M059J (cell line): ENCODE results near the gene P2RX6. TPM values are rescaled to one million over a fixed set of nuclear protein-coding genes. Genes with fewer than 3 reads are reported as not detected.
"Not testable (repeated sequence)": the region's sequence is repeated elsewhere in the genome, so short reads cannot be mapped to it uniquely, and the experiment has no call there.

ENCODE experiments used
- DNase-seq: peaks from one replicate; pipeline ENCODE4 v3.0.0-alpha.2; 2012; ENCODE audit warnings: low read depth
- total RNA-seq: library from RNA; depleted of rRNA; stranded (reverse); fragments of >200 nt; shearing (Covaris generic); gene quantifications from 2 replicates; pipeline ENCODE4 v1.2.3, GENCODE V29; 2014

P2RX6 gene
- total RNA-seq, 1 experiment from 2014 or later: 3.6 TPM

DNA sequence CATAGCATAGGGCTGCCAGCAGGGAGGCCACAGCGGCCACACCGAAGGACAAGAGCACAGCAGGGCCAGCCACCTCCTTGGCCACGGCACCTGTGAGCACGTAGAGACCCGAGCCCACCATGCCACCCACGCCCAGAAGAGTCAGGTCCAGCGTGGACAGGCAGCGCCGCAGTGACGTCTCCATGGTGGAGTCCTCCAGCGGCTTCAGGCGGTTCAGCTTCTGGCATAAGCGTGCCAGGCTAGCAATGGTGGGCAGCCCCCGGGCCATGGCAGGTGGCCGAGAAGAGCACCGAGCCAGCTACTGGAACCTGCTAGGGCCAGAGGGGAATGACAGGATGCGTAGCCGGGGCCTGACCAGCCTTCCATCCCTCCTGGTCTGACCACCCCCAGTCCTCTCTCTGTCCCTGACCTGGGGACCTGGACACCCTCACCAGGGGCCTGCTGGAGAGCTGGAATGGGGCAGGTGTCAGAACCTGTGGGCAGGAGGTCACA lies 16.6 kb downstream of the P2RX6 start:
- DNase-seq: no peak

DNA sequence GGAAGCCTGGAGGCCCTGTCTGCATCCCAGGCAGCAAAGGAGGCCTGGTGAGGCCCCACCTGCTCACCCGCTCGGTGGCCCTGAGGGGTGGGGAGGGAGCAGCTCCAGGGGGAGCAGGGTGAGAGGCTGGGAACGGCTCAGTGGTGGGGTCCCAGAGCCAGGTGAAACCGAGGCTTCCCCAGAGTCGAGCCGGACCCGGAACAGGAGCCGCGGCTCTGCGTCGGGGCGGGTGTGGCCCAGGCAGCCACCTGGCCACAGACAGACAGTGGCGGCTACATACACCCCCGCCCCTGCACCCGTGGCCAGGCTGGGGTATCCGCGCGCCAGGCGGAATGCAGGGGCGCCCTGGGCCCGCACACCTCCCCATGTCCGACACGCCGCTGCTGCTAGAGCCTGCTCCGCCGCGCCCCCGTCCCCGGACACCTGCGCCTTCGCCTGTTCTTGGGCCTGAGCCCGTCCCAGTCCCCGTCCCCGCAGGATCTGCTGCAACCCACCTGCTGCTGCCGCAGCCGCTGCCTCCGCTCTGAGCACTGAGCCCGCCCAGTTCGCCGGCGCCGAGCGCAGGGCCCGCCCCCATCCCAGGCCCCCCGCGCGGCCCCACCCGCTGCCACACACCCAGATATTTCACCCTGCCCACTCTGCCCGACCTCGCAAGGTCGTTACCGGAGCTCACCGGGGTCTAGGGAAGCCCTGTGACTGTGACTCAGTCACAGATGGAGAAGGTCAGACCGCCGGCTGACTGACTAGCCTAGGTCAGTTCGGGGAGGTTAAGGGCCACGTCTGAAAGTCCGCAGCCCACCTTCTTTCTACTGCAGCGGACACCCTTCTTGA lies 17.3 kb downstream of the P2RX6 start, which contains the start of gene SLC7A4:
SLC7A4 (minus strand) TSS at position 525 of the 831 bp plus-strand sequence. CDS start 749 bp downstream, outside the sequence.
- no peak for DNase-seq

DNA sequence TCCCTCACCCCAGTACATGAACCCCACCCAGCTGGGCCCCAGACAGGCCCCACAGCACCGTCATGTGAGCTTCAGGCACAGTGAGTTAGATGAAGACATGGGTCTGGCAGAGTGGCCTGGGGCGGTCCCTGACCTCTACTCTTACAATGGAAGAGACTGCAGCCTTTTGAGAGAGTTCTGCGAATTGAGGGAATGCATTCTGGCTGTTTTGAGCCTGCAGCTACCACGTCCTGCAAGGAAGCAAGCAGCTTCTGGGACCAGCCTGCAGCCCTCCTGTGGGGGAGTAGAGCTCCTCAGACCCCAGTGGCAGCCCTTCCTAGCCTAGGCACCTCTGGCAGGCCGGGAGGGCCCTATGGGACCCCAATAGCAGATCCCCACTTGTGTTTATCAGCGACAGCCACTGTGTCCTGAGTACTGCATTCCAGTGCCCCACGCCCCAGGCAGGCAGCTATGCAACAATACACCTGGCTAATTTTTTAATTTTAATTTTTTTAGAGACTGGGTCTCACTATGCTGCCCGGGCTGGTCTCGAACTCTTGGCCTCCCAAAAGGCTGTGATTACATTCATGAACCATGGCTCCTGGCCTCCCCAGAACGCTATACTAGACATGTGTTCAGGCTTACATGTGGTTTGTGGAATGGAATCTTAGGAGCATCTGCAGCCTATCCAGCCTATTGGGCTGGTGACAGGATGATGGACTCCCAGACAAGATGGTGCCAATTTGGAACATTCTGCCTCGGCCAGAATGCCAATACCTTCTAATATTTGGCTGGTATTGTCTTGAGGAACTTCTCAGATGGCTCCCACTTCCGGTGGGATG lies 18.1 kb downstream of the P2RX6 start:
- DNase-seq: no peak

DNA sequence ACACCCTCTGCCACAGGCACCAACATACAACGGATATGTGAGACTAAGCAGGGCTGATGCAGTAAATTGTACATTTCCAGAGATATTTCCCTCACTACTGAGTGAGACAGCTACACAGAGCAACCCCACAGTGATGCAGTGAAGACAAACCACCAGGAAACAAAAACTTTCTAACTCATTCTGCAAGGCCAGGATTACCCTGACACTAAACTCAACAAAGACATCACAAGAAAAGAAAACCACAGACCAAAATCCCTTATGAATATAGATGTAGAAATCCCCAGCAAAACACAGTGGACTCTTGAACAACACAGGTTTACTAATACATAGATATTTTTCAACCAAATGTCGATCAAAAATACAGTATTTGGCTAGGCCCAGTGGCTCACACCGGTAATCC lies 18.9 kb downstream of the P2RX6 start:
- no peak for DNase-seq

DNA sequence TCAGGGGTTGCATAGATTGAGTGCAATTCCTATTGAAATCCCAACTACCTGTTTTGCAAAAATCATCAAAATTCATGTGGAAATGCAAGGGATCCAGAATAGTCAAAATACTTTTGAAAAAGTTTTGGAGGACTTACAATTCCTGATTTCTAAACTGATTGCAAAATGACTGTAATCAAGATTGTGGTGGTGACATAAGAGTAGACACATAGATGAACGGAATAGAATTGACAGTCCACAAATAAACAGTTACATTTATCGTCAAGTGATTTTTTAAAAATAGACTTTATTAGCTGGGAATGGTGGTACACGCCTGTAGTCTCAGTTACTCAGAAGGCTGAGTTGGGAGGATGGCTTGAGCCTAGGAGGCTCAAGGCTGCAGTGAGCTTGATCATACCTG lies 20.0 kb downstream of the P2RX6 start:
- no peak for DNase-seq

DNA sequence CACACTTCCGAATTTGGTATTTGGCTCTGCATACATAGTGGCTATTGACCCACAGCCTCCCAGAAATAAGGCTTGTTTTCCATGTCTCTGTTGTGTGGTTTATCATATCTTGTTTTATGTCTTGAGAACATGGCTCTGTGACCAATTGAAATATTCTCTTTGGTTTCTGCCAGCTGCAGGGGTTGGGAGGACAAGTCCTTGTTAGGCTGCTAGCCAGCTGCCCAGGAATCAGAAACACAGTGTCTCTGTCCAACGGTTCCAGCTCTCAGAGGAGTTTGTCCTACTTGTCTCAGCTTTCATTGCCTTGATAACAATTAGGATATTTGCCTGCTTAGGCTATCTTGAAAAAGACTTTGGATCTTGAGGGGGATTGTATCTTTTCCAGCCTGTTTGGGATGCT lies 23.4 kb downstream of the P2RX6 start:
- DNase-seq: peak; percentile 56

DNA sequence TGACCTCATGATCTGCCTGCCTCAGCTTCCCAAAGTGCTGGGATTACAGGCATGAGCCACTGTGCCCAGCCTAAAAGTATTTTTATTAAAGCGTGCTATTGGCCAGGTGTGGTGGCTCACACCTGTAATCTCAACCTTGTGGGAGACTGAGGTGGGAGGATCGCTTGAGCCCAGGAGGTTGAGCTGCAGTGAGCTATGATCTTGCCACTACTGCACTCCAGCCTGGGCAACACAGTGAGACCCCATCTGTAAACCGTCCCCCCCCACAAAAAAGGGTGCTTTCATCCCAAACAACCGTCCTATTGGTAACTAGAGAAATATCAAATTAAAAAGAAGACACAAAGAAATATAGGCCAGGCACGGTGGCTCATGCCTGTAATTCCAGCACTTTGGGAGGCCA lies 24.2 kb downstream of the P2RX6 start:
- not testable (repeated sequence) for DNase-seq

DNA sequence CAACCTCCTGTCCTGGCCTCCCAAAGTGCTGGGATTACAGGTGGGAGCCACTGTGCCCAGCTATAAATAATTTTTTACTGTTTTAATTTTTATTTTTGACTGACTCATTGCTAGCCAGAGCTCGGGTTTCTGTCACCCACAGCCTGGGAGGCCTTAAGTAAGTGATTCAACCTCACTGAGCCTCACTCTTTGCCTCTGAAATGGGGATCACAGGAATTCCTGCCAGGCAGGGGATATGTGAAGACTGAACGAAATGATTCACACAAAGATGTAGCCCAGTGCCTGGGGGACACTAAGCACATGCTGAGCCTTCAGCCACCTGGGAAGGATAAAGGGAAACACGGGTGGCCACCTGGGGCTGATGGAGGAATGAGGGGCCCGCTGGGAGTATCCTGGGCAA lies 27.0 kb downstream of the P2RX6 start:
- peak; percentile 76 for DNase-seq

DNA sequence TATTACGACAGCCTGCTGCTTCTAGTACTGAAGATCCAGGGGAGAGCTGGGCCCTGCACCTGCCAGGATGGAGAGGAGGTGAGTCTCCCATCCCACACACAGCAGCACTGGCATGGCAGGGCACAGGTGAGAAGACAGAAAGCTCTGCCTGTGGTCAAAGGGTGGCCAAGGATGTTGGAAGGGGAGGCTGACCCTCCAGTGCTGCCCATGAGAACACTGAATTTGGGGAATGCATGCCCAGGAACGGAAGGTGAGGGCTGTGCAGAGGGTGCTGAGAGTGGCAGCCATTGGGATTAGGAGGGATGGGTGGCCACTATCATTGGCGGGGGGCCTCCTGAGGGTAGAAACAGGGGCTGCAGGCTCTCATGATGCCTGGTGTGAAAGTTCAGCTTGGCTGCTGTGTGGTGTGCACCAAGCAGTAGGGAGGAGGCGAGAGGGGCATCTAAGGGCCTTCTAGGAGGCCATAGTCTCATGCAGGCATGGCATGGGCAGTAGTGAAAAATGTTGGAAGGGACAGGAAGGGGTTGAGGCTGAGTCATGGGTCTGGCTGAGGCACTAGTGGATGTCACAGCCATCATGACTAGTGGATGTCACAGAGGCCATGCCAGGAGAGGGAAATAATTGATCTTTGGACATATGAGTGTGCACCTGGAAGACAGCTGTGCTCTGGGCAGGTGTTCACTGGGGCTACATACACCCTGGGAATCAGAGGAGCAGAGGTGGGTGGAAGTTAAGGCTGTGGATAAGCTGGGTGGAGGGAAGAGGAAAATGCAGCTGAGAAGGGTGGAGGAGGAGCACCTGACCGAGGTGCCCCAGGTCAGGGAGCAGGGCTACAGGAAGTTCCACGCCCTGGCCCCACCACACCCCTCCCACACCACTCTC lies 28.3 kb downstream of the P2RX6 start:
- DNase-seq: peak; percentile 60

DNA sequence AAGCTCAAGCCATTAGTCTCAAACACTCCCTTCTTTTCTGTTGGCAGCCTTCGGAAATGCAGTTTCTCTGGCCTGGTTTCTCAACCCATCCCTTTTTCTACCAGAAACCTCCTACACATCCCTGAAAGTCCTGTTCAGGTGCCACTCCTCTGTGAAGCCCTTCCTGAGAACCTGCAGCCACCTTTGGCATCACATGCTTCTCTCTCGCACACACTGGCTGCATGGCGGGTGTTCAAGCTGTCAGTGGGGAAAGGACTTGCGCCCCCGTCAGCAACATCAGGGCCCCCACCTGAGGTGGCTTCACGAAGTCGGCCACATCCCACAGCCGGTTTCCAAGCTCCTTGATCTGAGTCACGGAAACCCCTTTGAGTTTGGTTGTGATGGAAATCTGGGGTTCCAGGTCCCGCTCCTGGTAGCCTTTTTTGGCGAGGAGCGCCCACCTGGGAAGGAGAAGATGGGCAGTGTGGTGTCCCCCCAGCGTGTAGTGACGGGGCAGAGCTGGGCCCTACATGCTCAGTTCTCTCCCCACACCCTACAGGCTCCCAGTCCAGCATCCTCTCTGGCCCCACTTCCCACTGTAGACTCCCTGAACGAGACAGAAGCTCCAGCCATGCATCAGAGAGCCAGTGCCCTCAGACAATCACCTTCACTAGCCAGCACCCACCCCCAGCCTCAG lies 29.0 kb downstream of the P2RX6 start:
- DNase-seq: no peak

DNA sequence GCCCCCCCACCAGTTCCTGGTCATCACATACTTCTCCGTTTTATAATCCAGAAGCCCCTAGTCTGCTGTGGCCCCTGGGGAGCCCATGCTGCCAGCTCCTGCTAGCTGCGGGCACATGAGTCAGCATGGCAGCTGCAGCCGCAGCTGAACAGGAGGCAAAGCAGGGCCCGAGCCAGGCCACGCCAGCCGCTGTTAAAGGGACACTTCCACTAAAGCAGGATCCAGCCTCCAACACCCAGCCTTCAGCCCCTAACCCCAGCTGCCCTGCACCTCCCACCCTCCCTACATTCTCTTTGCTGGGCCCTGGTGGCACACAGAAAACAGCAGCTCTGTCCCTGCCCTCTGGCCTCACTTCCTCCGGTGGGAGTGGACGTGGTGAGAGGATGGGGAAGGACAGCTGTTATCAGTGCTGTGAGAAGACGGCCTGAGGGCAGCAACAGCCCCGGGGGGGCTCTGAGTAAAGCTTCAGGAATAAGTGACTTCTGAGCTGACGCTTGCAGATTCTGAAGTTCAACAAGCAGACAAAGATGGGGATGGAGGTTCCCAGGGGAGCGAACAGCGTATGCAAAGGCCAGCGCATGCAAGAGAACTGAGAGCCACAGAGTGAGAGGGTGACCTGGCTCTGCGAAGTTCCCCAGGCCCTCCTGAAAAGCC lies 30.1 kb downstream of the P2RX6 start:
- DNase-seq: peak; percentile 80

DNA sequence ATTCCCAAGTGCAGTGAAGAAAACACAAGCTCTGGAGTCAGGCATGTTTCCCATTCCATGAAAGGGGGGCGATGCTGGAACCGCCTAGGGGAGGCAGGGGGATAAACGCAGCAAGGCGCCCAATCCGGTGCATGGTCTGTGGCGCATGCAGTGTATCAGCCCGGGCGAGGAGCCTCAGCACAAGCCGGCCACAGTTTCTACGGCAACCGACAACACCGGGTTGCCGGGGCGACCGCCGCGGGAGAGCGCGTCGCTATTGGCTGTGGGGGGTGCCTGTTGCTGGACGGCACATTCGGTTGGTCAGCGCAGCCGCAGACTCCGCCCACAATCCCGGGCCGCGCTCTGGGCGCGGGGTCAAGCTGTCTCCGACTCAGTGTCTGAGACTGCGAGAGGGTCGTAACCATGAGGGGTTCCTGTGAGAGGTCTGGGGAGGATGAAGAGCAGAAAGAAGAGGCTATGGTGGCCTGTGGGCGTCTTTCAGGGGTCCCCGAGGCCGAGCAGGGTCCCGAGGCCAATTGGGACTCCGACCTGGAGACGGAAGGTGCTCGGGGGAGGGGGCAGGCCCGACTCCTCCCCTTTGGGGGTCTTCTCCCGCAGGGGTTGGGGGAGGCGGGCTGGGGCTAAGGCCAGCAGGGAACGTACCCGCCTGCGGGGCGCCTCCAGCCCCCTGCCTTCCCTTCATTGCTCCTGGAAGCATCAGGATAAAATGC lies 30.8 kb downstream of the P2RX6 start, which contains the start of gene LRRC74B:
LRRC74B (plus strand) TSS at position 362 of the 710 bp plus-strand sequence; CDS start at position 403, 41 bp downstream.
- DNase-seq: peak; percentile 91

DNA sequence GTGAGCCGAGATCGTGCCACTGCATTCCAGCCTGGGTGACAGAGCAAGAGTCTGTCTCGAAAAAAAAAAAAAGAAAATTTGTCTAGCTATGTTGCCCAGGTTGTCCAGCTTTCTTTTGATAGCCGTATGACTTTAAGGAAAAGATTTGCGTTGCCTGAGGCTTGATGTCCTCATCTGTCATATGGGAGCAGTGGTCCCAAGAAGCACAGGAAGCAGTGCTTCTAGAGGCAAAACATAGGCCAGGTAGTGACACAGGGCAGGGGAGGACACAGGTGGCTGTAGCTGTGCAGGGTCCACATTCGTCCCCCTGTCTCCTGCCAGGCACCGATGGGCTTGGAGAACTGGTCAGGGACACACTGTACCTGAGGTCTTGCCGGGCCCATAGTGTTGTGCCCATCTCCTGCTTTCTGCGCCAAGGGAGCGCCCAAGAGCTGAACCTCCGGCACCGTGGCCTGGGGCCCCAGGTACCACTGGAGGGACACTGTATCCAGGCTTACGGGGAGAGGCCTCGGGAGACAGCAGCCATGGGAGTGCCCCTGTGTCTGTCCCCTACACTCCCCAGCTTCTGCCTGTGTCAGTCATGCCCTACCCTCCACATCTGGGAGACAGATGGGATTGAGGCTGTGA lies 32.2 kb downstream of the P2RX6 start:
- no peak for DNase-seq

DNA sequence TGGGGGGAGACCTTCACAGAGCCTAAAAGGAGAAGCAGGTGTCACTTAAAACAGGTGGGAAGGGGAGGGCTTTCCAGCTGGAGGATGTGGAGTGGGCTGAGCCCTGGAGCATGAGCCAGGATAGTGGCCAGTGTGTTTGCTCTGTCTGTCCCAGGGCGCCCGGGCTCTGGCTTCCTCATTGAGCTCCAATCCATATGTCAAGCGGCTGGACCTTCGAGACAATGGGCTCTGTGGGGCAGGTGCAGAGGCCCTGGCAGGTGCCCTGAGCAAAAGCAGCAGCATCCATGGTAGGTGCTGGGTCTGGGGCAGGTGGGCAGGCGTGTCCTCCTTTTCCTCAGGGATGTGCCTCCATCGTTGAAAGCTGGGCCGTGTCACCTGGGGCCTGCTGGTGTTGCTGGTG lies 32.8 kb downstream of the P2RX6 start:
- no peak for DNase-seq

DNA sequence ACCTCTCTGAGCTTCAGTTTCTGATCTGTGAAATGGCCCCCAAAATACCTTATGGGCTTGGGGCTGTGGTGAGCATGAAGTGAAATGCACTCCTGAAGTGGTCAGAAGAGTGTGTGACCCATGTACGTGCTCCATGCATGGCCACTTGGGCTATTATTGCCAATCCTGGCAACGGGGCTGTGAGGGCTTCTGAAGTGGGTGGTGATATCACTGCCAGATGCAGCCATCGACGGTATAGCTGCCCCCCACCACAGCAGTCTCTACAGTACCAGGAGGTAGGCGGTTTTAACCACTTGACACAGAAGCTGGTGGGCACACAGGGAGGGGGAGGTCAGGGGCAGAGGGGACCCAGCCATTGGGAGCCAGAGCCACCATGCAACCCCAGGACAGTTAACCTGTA lies 33.5 kb downstream of the P2RX6 start:
- not testable (repeated sequence) for DNase-seq

DNA sequence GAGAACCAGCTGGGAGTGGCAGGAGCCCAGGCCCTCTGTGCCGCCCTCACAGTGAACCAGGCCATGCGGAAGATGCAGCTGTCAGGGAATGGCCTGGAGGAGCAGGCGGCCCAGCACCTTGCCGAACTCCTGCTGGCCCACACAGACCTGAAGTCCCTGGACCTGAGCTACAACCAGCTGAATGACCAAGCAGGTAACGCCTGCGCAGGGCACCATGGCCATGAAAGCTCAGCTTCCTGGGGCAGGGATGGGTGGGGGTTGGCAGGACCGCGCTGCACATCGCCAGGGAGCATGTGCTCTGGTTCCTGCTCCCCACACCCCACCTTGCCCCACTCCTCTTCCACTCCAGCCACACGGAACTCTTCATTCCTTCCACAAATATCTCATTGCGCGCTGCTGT lies 34.0 kb downstream of the P2RX6 start:
- not testable (repeated sequence) for DNase-seq

DNA sequence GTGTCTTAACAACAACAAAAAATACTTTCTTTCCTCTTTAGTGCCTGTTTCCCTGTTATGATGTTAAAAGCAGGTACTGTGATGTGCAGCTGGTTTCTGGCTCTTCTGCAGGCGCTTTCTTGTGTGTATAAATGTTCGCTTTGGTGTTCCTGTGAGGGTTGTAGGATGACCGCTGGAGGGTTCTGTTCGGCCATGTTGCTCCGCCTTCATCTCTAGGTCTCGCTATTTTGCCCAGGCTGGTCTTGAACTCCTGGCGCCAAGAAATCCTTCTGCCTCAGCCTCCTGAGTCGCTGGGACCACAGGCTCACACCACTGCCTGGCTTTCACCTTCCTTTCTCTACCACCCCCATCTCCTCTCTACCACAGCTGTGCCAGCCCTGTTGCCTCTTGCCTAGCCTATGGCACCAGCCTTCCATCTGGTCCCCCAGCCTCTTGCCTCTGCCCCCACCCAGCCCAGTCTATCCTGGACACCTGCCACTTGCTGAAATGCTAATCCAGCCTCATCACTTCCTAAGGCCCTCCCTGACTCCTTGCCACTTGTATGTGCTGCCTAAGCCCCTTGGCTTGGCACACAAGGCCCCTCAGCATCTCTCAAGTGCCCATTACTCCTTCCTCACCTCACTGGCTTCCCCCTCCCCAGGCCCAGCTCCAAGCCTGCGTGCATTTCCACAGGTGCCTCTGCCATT lies 36.3 kb downstream of the P2RX6 start:
- no peak for DNase-seq

DNA sequence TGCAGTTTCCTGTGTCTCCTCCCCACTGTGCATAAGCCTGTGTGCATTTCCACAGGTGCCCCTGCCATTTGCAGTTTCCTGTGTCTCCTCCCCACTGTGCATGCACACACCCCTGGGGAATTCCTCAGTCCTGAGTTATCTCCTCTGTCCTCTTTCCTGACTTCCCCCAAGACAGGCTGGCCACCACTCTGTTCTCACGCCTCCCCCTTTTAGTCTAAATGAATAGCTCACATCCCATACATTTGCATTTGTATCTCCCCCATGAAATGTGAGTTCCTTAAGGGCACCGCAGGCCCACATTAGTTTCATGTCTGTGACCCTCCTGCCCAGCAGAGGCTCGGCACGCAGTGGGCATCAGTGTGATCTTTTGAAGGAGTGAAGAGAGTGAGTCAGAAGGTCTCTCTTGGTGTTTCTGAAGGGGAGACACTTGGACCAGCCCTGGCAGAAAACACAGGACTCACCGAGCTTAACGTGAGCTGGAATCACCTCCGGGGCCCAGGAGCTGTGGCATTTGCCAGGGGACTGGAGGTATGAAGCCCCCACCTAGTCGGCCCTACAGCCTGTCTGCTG lies 37.0 kb downstream of the P2RX6 start:
- DNase-seq: peak; percentile 21
